Sigmoid colon (tissue), 4 donors: ENCODE data around the gene FEV.

ENCODE experiments used
- CTCF ChIP-seq, 4 experiments: fragments of 450-650 bp in 3 of 4; fragments of 200-600 bp in 1 of 4; IDR thresholded peaks; one replicate each; pipeline ENCODE4 v1.5.1; 2016 to 2019; ENCODE audit warnings: antibody characterized with exemption in 4 of 4, mild to moderate bottlenecking in 3 of 4, moderate library complexity in 2 of 4
- EP300 ChIP-seq, 4 donors: sonication (generic); formaldehyde crosslinking; IDR thresholded peaks; one replicate each; pipeline ENCODE4 v1.6.1; 2017; ENCODE audit warnings: antibody characterized with exemption in 4 of 4
- POLR2A ChIP-seq, 2 donors: fragments of 450-650 bp; IDR thresholded peaks; one replicate each; pipeline ENCODE4 v1.6.1; 2016; ENCODE audit warnings: antibody characterized with exemption in 2 of 2, mild to moderate bottlenecking in 2 of 2, moderate library complexity in 2 of 2
- POLR2AphosphoS5 ChIP-seq, 4 donors: sonication (generic); formaldehyde crosslinking; IDR thresholded peaks; one replicate each; pipeline ENCODE4 v1.6.1; 2017; ENCODE audit warnings: antibody characterized with exemption in 4 of 4

- no peak for TF ChIP-seq CTCF (IDR thresholded peaks at IDR 0.05)
- no peak for TF ChIP-seq POLR2A (IDR thresholded peaks at IDR 0.05)
- no peak for TF ChIP-seq EP300 (IDR thresholded peaks at IDR 0.05)
- no peak for TF ChIP-seq POLR2AphosphoS5 (IDR thresholded peaks at IDR 0.05)
These were observed 25.7 kb downstream of the FEV start, which contains the start of gene CDK5R2 for GRCh38 chr2:218959141-218959731.
